HG02870 (cell line): ENCODE data around the gene FAM114A1.
"Not testable (repeated sequence)": the region's sequence is repeated elsewhere in the genome, so short reads cannot be mapped to it uniquely, and the experiment has no call there.

Experiments
- ATAC-seq: cut with Tn5 transposase; IDR thresholded peaks from one replicate; pipeline ENCODE4 v1.9.1; 2021; ENCODE audit warnings: mild to moderate bottlenecking, moderate library complexity; ENCODE audit not compliant: unreplicated experiment

The FAM114A1 gene

DNA sequence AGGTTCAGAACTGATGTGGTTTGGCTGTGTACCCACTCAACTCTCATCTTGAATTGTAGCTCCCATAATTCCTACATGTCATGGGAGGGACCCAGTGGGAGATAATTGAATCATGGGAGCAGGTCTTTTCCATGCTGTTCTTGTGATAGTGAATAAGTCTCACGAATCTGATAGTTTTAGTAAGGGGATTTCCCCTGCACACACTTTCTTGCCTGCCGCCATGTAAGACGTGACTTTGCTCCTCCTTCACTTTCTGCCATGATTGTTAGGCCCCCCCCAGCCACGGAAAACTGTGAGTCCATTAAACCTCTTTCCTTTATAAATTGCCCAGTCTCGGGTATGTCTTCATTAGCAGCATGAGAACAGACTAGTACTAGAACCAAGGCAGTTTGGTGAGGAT lies 91.6 kb downstream of the FAM114A1 start:
- not testable (repeated sequence) for ATAC-seq

GRCh38 chr4:38964942-38965775 lies 97.6 kb downstream of the FAM114A1 start:
- no peak for ATAC-seq

DNA sequence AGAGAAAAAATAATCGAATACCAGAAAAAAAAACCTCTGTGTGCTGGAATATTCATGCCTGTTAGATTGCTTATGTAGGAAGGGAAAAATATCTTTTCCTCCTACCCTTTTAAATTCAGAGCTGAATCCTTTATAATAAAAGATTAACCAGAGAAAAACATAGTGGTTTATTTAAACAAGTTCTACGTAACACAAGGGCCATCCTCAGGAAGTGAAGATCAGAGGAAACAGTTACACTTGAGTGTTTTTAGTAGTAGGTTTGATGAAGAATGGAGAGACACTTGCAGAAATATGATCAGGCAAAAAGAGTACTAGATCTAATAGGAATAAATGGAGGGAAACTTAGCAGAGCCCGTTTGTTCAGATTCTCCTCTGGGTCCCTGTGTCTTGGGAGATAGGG lies 98.3 kb downstream of the FAM114A1 start:
- no peak for ATAC-seq

GRCh38 chr4:38967260-38968095 lies 99.9 kb downstream of the FAM114A1 start:
- ATAC-seq, result no peak

- no peak for ATAC-seq
These were observed 101.1 kb downstream of the FAM114A1 start for GRCh38 chr4:38968668-38969067.

DNA sequence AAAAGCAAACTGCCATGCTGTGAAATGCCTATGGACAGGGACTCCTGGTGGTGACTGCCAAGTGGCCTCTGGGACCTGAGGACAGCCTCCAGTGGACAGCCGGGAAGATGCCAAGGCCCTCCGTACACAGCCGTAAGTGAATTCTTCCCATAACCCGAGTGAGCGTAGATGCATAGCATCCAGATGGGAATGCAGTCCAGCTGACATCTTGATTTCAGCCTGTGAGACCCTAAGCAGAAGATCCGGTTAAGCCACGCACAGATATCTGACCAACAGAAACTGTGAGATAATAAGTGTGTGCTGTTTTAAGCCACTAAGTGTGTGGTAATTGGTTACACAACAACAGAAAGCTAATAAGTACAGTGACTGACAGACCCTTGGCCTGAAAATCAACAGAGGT lies 108.7 kb downstream of the FAM114A1 start:
- no peak for ATAC-seq

DNA sequence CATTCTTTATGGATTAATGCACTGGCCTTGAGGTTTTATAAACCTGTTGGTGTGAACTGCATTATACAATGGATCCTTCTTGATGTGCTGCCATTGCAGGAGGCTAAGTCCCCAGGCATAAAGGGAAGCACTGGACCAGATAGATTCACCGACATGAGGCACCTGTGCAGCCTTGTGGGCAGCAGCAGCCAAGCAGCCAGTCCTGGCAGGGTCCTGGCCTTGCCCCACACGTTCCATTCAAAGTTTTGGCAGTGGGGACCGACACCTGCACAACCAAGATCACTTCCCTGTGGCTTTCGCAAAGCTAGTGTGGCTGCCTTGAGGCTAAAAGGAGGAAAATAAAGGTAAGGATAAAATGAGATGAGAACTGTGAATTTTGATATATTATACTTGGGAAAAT lies 111.5 kb downstream of the FAM114A1 start:
- no peak for ATAC-seq

DNA sequence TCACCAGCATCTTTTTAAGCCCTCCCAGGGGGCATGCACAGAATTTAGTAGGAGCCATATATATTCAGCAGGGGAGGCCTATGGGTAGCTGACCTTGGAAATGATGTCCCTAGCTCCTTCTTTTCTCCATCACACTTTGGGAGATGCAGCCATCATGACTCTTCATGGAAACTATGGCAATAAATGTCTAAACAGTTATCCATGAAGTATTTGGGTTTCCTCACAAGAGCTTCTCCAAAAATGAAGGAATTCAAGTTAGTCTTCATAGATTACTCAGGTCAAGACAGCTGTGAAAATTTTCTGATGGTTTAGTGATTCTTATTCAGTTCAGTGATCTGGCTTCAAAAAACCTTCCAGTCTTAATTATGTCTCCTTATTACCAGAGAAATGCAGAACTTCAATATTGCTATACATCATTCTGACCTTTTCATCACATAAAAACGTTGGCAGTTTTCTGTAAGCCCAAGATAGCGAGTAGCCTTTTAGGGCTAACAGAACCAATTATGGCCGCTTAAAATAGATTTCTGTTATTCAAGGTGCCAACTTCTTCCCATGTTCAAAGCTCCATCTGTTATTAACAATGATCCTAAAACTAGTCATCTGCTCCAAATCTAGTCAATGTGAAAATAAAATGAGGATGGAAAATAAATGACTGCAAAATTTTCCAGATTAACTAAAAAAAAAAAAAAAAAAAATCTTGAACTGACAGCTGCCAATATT lies 112.1 kb downstream of the FAM114A1 start:
- ATAC-seq, result no peak

GRCh38 chr4:38980903-38981676 lies 113.5 kb downstream of the FAM114A1 start:
- peak; percentile 61 for ATAC-seq

DNA sequence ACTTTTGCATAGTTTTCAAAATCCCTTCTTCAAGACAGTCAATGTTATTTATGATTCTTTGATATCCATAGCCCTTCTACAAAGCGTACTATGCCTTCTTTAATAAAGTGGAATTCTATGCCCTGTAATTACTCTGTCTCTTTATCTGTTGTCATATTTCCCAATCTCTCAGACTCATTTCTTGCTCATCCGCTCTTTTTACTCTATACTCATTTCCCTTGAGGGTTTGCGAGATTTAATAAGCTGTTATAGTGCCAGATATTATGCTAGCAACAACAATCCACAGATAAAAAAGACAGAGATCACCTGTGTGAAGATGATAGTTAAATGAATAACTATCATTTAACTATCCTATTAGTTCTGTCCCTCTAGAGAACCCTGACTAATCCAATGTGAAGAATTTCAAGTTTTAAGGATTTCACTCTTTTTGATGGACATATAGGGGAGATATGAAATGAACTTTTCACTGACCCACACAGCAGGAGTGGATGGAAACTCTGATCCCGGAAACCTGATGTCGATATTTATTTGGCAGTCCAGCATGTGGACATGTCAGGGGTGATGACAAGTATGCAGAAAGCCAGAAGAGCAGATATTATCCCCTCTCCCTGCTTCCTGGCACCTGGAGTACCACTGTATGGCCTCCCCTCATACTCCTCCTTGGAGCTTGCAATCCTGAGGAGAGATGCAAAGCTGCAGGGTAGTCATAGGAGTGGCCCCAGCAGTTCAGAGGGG lies 114.9 kb downstream of the FAM114A1 start:
- ATAC-seq, result no peak

- ATAC-seq, result no peak
These were observed 115.7 kb downstream of the FAM114A1 start for GRCh38 chr4:38983291-38983690.

DNA sequence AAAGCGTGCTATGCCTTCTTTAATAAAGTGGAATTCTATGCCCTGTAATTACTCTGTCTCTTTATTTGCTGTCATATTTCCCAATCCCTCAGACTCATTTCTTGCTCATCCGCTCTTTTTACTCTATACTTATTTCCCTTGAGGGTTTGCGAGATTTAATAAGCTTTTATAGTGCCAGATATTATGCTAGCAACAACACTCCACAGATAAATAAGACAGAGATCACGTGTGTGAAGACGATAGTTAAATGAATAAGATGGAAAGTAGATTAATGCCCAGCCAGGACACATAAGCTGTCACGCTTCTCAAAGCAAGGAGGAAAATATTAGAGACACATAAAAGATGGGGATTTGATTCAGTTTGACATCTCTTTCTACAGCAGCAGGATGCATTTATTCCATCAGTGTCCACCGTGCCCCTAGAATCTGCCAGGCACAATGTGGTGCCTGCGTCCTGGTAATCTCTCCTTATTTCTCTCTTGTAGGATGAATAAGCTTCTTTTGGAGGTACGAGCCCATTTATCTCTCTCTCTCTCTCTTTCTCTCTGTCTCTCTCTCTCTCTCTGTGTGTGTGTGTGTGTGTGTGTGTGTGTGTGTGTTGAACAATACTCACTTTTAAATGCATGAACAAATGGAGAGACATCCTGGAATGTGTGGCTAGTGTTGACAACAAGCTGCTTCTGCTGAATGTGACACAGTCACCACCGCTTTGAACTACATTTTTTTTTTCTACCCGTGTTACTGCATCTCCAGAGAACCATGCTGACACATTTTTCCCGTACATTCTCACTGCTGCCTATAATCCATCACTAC lies 116.4 kb downstream of the FAM114A1 start:
- ATAC-seq, result no peak

GRCh38 chr4:38985410-38986100 lies 117.9 kb downstream of the FAM114A1 start:
- ATAC-seq, result no peak

GRCh38 chr4:38987491-38987890 lies 119.9 kb downstream of the FAM114A1 start:
- no peak for ATAC-seq

DNA sequence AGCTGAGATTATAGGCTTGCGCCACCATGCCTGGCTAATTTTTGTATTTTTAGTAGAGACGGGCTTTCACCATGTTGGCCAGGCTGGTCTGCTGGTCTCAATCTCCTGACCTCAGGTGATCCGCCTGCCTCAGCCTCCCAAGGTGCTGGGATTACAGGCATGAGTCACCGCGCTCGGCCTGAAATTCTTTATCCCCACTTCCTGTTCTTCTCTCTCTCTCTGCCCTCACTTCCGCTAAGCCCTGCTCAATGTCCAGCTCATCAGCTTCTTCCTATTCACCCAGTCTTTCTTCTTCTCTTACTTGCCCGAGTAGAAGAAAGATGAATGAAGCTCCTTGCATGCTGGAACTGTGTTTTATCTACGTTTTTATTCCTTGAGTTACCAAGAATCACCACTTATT lies 120.7 kb downstream of the FAM114A1 start:
- ATAC-seq, result not testable (repeated sequence)

DNA sequence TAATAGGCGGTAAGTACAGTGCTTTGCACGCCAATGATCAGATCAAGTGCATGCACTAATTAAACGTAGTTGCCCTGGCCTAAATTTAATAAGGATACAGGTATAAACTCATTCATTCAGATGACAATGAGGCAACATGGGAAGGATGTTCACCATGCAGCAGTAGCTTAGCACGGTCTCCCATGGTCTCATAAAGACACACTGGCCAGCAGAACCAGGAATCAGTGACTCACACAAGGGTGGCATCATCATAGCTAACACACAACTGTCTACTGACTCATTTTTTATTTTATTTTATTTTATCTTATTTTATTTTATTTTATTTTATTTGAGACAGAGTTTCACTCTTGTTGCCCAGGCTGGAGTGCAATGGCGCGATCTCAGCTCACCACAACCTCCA lies 121.9 kb downstream of the FAM114A1 start:
- ATAC-seq, result no peak

DNA sequence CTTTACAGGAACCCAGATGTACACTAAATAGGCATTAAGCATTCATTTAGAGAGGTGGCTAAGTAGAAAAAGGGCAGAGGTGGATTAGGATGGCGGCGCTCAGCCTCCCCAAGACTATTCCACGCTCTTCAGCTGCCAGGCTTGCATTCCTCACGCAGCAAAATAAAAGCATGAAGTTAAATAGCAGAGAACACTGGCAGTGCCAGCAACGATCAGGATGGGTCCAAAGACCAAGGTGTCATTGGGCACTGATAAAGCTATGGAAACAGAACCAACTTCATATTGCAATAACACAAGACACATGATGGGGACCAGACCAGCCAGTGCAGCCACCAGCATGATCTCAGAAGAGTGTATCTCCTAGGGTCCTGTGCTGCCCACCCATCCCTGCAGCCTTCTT lies 122.6 kb downstream of the FAM114A1 start:
- ATAC-seq, result no peak

DNA sequence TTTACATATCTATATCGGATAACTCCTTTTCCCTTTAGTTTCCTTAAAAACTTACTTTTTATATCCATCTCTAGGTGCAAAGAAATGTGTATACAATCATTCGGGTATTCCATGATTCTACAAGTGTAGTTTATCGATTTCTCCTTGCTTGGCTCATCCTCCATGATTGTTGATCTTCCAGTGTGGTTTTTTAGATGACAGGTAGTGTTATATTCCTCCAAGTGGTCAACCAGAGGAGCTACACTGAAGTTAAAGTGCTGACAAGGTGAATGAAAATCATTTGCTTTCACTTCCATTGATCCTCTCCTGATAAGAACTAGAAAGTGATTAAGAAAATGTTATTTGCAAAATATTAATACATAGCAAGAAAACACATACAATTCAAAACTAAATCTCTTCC lies 126.1 kb downstream of the FAM114A1 start:
- ATAC-seq, result no peak

- no peak for ATAC-seq
These were observed 126.5 kb downstream of the FAM114A1 start for GRCh38 chr4:38994135-38994534.
